Measurements from ENCODE around the gene HDGFL3.
"Not testable (repeated sequence)": the region's sequence is repeated elsewhere in the genome, so short reads cannot be mapped to it uniquely, and the experiment has no call there.

Gene HDGFL3

DNA sequence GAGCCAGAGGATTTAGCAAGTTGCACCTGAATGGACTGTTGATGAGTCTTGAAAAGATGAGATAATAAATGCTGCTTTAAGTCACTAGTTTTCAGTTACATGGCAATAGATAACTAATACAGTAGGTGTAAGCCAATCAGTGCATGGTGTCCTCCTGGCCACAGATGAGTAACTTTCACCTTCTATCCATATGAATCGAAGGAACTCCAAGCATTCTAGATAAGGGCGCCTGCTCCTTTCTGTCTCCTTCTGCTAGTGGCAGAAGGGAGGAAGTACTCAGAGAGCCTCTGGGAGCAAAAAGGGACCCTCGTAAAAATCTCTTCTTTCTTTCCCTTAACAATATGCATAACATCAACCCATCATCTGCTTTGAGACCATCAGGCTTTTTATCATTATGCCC, 62.9 kb downstream of the HDGFL3 start:
- ChIA-PET CTCF (no interaction called here), POLR2A (no interaction called here)
- no peak for DNase-seq (ENCODE audit: extremely low spot score)
- TF ChIP-seq ARNT (IDR thresholded peaks at IDR 0.05), result no peak
- no peak for TF ChIP-seq TARDBP (IDR thresholded peaks at IDR 0.05)
- no peak for TF ChIP-seq FOXM1 (IDR thresholded peaks at IDR 0.05; ENCODE audit: borderline replicate concordance)
- no peak for TF ChIP-seq ELF4 (IDR thresholded peaks at IDR 0.05)
- TF ChIP-seq CTBP1 (IDR thresholded peaks at IDR 0.05; ENCODE audit: borderline replicate concordance), result no peak
- TF ChIP-seq FOXA1 (IDR thresholded peaks at IDR 0.05), result no peak
- TF ChIP-seq FOXK2 (IDR thresholded peaks at IDR 0.05), result no peak
- TF ChIP-seq ZNF384 (IDR thresholded peaks at IDR 0.05), result no peak
- TF ChIP-seq, protein P1, sequence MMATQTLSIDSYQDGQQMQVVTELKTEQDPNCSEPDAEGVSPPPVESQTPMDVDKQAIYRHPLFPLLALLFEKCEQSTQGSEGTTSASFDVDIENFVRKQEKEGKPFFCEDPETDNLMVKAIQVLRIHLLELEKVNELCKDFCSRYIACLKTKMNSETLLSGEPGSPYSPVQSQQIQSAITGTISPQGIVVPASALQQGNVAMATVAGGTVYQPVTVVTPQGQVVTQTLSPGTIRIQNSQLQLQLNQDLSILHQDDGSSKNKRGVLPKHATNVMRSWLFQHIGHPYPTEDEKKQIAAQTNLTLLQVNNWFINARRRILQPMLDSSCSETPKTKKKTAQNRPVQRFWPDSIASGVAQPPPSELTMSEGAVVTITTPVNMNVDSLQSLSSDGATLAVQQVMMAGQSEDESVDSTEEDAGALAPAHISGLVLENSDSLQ (IDR thresholded peaks at IDR 0.05), result no peak
- TF ChIP-seq HDGF (IDR thresholded peaks at IDR 0.05; ENCODE audit: borderline replicate concordance), result no peak
- TF ChIP-seq L3MBTL2 (conservative IDR thresholded peaks at IDR 0.05), result no peak
- TF ChIP-seq BHLHE40 (IDR thresholded peaks at IDR 0.05; ENCODE audit: borderline replicate concordance), result no peak
- TF ChIP-seq SP1 (IDR thresholded peaks at IDR 0.05), result no peak
- no peak for TF ChIP-seq NFRKB (IDR thresholded peaks at IDR 0.05)
- TF ChIP-seq LEF1 (IDR thresholded peaks at IDR 0.05; ENCODE audit: borderline replicate concordance), result no peak
- no peak for TF ChIP-seq SUZ12 (IDR thresholded peaks at IDR 0.05)

DNA sequence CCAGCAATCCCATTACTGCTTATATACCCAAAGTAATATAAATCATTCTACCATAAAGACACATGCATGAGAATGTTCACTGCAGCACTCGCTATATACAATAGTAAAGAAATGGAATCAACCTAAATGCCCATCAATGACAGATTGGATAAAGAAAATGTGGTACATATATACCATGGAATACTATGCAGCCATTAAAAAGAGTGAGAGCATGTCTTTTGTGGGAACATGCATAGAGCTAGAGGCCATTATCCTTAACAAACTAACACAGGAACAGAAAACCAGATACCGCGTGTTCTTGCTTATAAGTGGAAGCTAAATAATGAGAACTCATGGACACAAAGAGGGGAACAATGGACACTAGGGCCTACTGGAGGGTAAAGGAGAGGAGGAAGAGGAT, 65.5 kb downstream of the HDGFL3 start:
- CTCF ChIA-PET, POLR2A ChIA-PET: not testable (repeated sequence)

DNA sequence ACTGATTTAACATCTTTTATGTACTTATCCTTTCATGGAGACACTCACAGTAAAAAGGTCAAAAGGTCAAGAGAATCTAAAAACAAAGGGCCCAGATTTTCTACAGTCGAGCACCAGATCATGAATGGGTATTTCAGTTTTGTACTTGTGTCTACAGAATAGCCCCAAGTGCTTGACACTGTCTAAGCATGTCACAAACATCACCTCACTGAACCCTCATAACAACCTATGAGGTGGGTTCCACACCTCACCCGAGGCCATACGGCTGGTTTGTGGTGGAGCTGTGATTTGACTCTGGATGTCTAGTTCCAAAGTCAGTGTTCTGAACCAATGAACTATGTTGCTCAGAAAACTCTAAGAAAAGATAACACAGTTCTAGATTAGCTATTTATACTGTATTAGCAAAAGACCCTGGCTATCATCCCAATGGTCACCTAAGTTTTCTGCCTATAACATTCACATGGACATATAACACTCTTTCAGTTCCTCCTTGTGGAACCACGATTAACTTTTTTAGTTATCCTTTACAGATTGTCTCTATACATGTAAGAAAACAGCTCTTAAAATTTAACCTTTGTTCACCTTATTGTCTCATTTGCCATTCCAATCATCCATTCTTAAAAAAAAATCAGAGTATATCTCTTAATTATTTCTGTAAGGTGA, 74.6 kb downstream of the HDGFL3 start:
- no peak for TF ChIP-seq BHLHE40 (IDR thresholded peaks at IDR 0.05; ENCODE audit: borderline replicate concordance)
- no peak for TF ChIP-seq FOXA1 (IDR thresholded peaks at IDR 0.05)
- TF ChIP-seq SP1 (IDR thresholded peaks at IDR 0.05), result no peak
- TF ChIP-seq SUZ12 (IDR thresholded peaks at IDR 0.05), result no peak
- TF ChIP-seq, protein P1 (IDR thresholded peaks at IDR 0.05), result no peak
- TF ChIP-seq L3MBTL2 (conservative IDR thresholded peaks at IDR 0.05), result no peak
- TF ChIP-seq NFRKB (IDR thresholded peaks at IDR 0.05), result no peak
- TF ChIP-seq ZNF384 (IDR thresholded peaks at IDR 0.05), result no peak
- TF ChIP-seq TARDBP (IDR thresholded peaks at IDR 0.05), result no peak
- TF ChIP-seq CTBP1 (IDR thresholded peaks at IDR 0.05; ENCODE audit: borderline replicate concordance), result no peak
- TF ChIP-seq ARNT (IDR thresholded peaks at IDR 0.05), result no peak
- no peak for TF ChIP-seq HDGF (IDR thresholded peaks at IDR 0.05; ENCODE audit: borderline replicate concordance)
- no peak for TF ChIP-seq FOXK2 (IDR thresholded peaks at IDR 0.05)
- no peak for TF ChIP-seq LEF1 (IDR thresholded peaks at IDR 0.05; ENCODE audit: borderline replicate concordance)
- TF ChIP-seq FOXM1 (IDR thresholded peaks at IDR 0.05; ENCODE audit: borderline replicate concordance), result no peak
- TF ChIP-seq ELF4 (IDR thresholded peaks at IDR 0.05), result no peak
- CTCF ChIA-PET, result no interaction called here
- no peak for DNase-seq (ENCODE audit: extremely low spot score)
- POLR2A ChIA-PET, result no interaction called here

More for the DNA sequence above, 65.5 kb downstream of the HDGFL3 start:
- not testable (repeated sequence) for DNase-seq (ENCODE audit: extremely low spot score)

DNA sequence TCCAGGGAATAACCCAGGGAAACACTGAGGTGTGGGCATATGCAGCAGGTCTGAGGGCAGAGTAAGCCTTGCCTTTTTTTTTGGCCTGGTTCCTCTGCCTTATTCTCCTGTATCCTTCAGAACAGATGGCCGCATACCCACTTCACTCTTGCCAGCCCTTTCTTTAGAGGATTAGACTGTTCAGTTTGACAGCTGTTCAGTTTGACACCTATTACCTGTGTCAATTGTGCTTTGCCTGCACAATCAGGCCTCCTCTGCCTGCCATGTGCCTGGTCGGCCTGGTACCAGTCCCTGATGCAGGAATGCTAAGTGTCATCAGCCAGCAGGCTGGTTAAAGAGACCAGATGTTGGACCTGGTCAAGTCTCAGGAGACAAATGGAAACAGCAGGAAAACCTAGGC, 77.8 kb downstream of the HDGFL3 start:
- CTCF ChIA-PET, result no interaction called here
- TF ChIP-seq HDGF (IDR thresholded peaks at IDR 0.05; ENCODE audit: borderline replicate concordance) (no peak), NFRKB (IDR thresholded peaks at IDR 0.05) (no peak), CTBP1 (IDR thresholded peaks at IDR 0.05; ENCODE audit: borderline replicate concordance) (no peak), BHLHE40 (IDR thresholded peaks at IDR 0.05; ENCODE audit: borderline replicate concordance) (no peak), FOXM1 (IDR thresholded peaks at IDR 0.05; ENCODE audit: borderline replicate concordance) (no peak), SUZ12 (IDR thresholded peaks at IDR 0.05) (no peak), LEF1 (IDR thresholded peaks at IDR 0.05; ENCODE audit: borderline replicate concordance) (no peak), ELF4 (IDR thresholded peaks at IDR 0.05) (no peak), ARNT (IDR thresholded peaks at IDR 0.05) (no peak), FOXK2 (IDR thresholded peaks at IDR 0.05) (no peak), TARDBP (IDR thresholded peaks at IDR 0.05) (no peak), FOXA1 (IDR thresholded peaks at IDR 0.05) (no peak), ZNF384 (IDR thresholded peaks at IDR 0.05) (no peak)
- TF ChIP-seq, protein P1 (IDR thresholded peaks at IDR 0.05), result no peak
- no peak for DNase-seq (ENCODE audit: extremely low spot score)
- POLR2A ChIA-PET, result no interaction called here

DNA sequence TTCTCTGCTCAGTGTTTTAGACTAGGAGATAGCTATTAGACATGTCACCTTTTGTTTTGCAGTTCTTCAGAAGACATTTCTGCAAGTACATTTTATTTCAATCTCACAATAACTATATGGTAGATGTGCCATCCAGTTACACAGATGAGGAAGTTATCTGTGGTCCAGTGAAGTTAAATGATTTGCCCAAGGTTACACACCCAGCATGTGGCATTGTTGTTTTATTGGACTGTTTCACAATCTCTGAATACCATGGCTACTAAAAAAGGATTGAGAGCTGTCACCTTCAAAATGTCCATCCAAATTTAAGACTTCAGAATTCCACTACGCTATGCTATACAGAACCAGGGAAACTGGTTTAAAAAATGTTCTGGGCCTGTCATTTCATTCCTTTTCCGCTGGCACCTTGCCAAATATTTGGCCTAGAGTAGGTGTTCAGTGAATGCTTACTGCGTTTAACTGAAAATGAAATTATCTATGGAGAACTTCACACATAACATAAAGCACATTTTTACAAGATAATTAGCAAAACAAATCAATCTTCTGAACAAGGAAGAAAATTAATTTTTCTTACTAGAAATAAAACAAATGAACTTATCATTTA, 80.0 kb downstream of the HDGFL3 start:
- POLR2A ChIA-PET, result interaction anchor here (0.6 kb wide), 1 partner anchor 114 kb away, joined by 3 read pairs; no protein-coding TSS in a partner anchor
- TF ChIP-seq, protein P1 (IDR thresholded peaks at IDR 0.05), result no peak
- DNase-seq (ENCODE audit: extremely low spot score), result no peak
- CTCF ChIA-PET, result no interaction called here

DNA sequence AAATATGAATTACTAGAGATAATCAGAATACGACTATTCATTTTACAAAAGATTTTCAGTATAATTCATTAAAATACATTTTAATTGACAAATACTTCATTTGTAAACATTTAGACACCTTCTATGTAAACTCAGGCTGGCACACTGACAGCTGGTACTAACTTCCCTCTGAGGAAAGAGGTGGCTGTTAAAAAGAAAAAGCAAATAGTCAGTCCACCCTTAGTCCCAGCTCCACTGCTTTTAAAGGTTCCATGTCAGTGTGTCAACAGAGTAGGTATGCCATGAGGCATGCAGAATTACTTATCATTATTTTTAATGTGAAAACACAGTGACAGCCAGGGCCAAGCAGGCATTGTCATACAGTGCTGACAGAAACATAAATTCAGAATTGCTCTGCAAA, 84.1 kb downstream of the HDGFL3 start:
- TF ChIP-seq TARDBP (IDR thresholded peaks at IDR 0.05), result no peak
- no peak for TF ChIP-seq SUZ12 (IDR thresholded peaks at IDR 0.05)
- TF ChIP-seq, protein P1 (IDR thresholded peaks at IDR 0.05), result no peak
- TF ChIP-seq BHLHE40 (IDR thresholded peaks at IDR 0.05; ENCODE audit: borderline replicate concordance), result no peak
- TF ChIP-seq FOXM1 (IDR thresholded peaks at IDR 0.05; ENCODE audit: borderline replicate concordance), result no peak
- TF ChIP-seq ELF4 (IDR thresholded peaks at IDR 0.05), result no peak
- TF ChIP-seq CTBP1 (IDR thresholded peaks at IDR 0.05; ENCODE audit: borderline replicate concordance), result no peak
- TF ChIP-seq FOXA1 (IDR thresholded peaks at IDR 0.05), result no peak
- TF ChIP-seq FOXK2 (IDR thresholded peaks at IDR 0.05), result no peak
- TF ChIP-seq HDGF (IDR thresholded peaks at IDR 0.05; ENCODE audit: borderline replicate concordance), result no peak
- TF ChIP-seq L3MBTL2 (conservative IDR thresholded peaks at IDR 0.05), result no peak
- TF ChIP-seq ZNF384 (IDR thresholded peaks at IDR 0.05), result no peak
- TF ChIP-seq LEF1 (IDR thresholded peaks at IDR 0.05; ENCODE audit: borderline replicate concordance), result no peak
- no peak for TF ChIP-seq NFRKB (IDR thresholded peaks at IDR 0.05)
- TF ChIP-seq SP1 (IDR thresholded peaks at IDR 0.05), result no peak
- TF ChIP-seq ARNT (IDR thresholded peaks at IDR 0.05), result no peak
- no peak for DNase-seq (ENCODE audit: extremely low spot score)
- ChIA-PET CTCF (no interaction called here), POLR2A (no interaction called here)
